NCI-H69 (cell line): ENCODE data around the gene GFRA1.
A peak's percentile ranks its signal among the peaks of the same experiment; 100 is the strongest.

Experiments used
- DNase-seq: peaks from one replicate; lab custom pipeline; 2025; lab: John Stamatoyannopoulos, UW

The GFRA1 gene

DNA sequence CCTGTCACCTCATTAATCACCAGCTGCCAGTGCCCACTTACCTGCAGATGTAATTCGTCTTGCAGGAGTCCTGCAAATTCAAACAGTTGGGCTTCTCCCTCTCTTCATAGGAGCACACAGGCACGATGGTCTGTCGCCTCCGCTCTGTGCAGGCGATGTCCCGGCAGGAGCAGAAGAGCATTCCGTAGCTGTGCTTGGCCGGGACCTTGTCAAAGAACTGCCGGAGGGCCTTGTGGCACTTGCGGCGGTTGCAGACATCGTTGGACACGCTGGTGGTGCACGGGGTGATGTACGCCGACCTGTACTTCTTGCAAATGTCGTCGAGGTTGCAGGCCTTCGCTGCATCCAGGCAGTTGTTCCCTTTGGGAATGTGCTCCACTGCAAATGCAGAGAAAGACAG is 147.8 kb downstream of the GFRA1 start:
- no peak for DNase-seq

GRCh38 chr10:116124777-116125176 is 148.2 kb downstream of the GFRA1 start:
- DNase-seq, result no peak

DNA sequence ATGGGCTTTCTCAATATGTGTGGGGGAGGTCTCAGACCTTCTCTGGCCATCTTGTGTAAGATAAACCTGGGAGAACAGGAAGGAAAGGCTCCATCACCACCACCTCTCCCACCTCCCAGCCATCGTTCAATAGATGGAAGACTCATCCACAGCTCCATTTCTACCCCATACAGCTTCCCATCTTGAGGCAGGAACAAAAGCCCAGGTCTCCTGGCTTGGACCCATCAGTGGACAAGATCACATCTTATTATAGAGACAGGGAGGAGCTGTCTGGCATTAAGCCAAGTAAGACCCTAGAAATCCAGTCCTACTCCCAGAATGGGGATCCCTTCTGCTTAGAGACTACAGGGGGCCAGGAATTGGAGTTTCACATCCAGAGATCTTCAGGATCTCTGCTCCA is 150.3 kb downstream of the GFRA1 start:
- DNase-seq, result no peak

GRCh38 chr10:116121640-116122525 is 151.1 kb downstream of the GFRA1 start:
- peak; percentile 14 for DNase-seq

GRCh38 chr10:116120688-116121455 is 152.1 kb downstream of the GFRA1 start:
- no peak for DNase-seq

DNA sequence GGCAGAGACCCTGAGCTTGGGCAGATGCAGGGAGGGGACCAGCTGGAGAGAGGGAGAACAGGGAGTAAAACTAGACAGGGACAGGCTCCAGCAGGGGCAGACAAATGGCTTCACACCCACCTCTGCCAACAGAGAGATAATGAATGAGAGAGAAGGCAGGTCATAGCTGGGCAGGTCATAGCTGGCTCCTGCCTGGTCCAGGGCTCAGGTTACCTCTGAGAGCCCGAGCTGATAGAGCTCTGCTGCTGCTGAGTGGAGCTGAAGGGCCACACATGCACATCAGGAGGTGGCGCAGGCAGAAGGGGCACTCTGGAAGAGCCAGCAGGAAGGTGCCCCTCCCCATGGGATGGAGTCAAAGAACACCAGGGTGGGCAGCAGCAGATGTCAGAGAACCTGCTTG is 154.2 kb downstream of the GFRA1 start:
- no peak for DNase-seq

- DNase-seq, result no peak
Measured at GRCh38 chr10:116115797-116116196, 157.2 kb downstream of the GFRA1 start.

- DNase-seq, result no peak
Measured at GRCh38 chr10:116115036-116115641, 157.9 kb downstream of the GFRA1 start.

DNA sequence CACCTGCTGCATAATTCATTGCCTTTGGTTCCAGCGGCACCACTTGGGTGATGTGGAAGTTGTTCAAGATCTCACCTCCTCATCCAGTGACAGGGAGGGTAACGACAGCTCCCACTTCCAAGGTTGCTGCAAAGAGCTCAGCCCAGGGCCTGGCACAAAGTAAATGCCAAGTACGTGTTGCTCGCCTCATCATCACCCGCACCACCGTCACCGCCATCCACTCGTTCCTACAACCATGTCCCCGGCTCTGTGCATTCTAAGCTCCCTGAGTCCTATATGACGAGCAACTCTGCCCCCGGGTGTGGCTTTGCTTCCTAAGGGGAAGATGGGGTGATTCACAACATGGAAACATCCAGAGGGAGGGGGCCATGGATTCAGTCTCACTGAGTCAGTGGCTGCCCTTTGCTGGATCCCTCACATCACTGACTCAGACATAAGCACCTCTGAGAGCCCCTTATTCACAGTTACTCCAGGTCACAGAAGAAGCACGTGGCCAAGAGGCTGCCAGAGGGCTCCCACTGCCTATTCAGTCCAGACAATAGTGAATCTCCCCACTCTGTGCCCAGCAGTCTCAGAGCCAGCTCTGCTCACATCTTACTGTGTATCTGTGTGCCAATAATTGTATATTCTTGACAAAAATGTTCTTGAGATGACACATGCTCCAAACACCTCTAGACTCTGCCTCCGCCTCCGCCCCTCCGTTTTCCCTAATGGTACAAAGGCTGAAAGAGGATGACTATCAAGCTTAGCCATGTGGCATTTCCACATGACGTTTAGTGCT is 159.1 kb downstream of the GFRA1 start:
- DNase-seq, result no peak

DNA sequence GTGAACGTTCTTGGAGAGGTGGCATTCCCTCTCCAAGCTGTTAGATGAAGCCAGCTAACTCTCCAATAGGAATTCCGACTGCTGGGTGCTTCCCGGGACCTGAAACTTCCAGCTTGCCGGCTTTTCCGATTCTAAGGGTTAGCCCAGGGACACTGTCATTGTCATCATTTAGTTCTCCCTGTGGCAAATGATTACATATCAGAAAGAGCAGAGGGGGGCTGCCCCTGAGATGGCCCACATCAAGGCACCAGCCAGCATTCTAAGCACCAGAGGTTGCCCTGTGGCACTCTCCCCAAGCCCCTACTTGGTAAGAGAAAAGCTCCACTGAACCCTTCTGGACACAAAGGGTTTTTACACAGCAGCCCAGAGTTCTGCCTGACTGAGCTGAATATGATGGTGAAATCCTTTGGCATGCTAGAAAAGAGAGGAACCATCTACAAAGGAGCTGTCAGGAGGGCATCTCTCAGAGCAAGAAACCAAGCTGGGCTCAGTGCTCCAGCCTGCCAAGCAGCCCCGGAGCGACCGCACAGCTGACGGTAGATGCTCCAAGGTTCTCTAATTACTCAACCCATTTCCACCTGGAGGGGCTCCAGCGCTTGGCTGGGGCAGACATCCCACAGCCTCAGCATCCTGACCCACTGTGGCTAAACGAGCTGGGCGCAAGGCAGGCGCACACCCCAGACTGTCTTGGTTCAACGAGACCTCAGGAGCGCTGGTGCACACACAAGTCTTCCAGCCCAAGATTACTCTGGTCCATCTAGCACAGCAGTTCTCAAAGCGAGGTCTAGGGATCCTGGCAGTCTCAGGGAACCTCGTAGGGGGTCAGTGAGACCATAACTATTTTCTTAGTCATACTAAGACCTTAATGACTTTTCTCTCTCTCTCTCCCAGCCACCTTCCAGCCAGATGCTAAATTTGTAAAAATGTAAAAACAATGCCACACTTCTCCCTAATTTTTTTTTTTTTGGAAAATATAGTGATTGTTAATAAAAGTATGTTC is 160.5 kb downstream of the GFRA1 start:
- no peak for DNase-seq

DNA sequence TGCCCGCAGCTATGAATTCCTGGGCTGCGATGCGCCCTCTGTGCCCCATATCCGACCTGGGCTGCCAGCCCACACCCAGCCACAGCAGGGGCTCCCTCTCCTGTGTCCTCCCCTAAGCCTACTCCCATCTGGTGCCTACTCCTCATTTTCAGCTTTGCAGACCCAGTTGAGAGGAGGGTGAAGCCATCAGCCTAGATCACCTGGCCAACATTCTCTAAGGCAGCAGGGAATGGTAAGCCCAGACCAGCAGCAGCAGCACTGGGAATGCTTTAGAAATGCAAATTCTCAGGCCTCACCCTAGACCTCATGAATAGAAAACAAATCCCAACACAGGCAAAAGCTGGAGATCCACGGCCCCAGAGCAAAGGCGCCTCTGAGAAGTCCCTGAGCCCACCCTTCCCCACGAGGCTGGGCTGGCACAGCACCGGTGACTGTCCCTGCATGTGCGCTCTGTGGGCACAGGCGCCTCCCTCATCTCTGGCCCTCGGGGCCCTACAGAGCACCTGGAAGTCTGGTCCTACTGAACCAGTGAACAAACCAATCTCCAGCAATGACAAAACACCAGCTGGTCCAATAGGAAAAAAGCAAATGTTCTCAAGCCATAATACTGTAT is 161.4 kb downstream of the GFRA1 start:
- DNase-seq, result no peak

GRCh38 chr10:116110736-116111135 is 162.3 kb downstream of the GFRA1 start:
- no peak for DNase-seq

GRCh38 chr10:116109881-116110280 is 163.1 kb downstream of the GFRA1 start:
- DNase-seq, result no peak

DNA sequence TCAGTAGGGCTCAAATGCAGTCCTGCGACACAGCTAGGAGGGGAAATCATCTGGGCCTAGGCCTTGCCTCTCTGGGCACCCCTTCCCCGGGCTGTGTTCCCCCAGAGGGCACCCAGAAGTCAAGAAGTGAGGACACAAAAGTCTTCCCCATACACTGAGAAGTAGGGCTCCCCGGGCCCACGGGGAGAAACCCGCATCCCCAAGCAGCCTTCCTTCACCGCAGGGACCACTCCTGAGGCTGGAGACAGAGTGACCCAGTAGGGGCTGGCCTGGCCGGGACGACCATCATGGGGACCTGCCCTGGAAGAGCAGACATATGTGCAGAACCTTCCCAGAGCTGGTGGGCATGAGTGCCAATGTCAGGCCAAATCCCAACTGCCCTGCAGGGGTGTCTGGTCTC is 163.5 kb downstream of the GFRA1 start:
- DNase-seq, result no peak

GRCh38 chr10:116108095-116108494 is 164.9 kb downstream of the GFRA1 start:
- DNase-seq, result no peak

DNA sequence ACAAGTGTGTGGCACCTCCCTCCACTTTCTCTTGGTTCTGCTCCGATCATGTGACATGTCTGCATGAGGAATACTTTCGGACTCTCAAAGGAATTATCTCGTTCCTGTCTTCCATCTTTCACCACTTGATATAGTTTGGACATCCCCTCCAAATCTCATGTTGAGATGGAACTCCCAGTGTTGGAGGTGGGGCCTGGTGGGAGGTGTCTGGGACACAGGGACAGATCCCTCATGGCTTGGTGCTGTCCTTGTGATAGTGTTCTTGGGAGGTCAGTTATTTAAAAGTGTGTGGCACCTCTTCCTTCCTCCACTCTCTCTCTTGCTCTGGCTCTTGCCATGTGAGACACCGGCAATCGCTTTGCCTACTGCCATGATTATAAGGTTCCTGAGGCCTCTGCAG is 166.4 kb downstream of the GFRA1 start:
- no peak for DNase-seq

- DNase-seq, result no peak
Measured at GRCh38 chr10:116105264-116105663, 167.7 kb downstream of the GFRA1 start.

DNA sequence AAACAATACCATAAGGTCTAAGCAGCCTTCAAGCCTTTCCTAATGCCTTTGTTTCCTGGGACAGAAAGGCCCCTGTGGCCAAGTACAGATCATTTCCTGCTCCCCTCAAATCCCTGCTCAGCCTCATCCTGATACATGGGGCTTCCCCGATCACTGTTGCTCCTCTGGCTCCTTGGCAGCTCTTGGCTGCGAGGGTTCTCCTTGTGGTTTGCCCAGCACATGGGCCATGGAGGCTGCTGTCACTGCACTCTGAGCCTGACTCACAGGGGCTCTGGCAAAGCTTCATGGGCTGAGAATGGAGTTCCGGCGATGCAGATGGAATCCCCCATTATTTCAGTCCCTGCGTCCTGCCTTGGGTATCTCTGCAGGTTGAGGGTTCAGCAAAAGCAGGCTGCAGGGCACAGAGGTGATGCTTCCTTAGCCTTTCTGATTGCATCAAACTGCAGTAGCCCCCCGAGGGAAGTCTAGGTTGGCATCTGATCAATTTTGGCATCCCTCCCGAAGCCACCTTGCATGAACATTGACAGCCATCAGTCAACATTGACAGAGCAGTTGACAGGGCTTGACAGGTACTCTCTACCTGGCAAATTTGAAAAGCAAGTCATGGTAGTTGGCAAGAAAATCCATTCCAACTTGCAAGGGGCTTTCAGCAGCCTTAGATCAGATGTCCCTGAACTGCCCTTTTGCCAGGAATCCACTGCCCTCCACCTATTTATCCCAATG is 168.6 kb downstream of the GFRA1 start:
- no peak for DNase-seq

DNA sequence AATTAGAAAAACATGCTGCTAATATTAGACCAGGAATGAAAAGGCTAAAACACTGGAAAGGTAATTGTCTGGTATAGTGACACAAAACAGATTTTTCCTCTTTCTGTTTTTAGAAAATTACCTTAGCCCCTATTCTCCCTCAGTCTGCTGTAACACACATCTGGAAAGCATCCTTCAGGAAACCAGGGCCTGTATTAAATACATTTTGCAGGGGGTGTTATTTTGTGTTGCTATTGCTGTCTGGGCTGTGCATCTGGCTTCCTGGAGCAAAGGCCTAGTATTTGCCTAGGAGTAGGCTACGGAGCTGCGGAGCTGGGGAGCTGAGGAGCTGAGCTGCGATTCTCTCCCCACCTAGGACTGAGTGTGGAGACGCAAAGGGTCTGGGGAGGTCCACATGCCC is 169.3 kb downstream of the GFRA1 start:
- DNase-seq, result no peak
